GM12892 (cell line): Measurements from ENCODE around the gene IGSF21.

Experiments used
- DNase-seq: peaks from one replicate; pipeline ENCODE4 v3.0.0; 2011; ENCODE audit not compliant: insufficient read length
- FAIRE-seq: peaks from 2 replicates; lab custom pipeline; 2011; peaks lifted over from hg19 to GRCh38; lab: Jason Lieb, UNC
- POLR2A ChIP-seq: IDR thresholded peaks from 2 replicates; pipeline ENCODE4 v1.6.1; 2011; ENCODE audit warnings: low read depth, low read length, control low read depth
- POLR2AphosphoS5 ChIP-seq: IDR thresholded peaks from 2 replicates; pipeline ENCODE4 v1.6.1; 2011; ENCODE audit warnings: low read depth, low read length, control low read depth
- TAF1 ChIP-seq: IDR thresholded peaks from 2 replicates; pipeline ENCODE4 v1.6.1; 2011; ENCODE audit warnings: low read depth, mild to moderate bottlenecking, control low read depth, low read length, borderline replicate concordance

The IGSF21 gene

DNA sequence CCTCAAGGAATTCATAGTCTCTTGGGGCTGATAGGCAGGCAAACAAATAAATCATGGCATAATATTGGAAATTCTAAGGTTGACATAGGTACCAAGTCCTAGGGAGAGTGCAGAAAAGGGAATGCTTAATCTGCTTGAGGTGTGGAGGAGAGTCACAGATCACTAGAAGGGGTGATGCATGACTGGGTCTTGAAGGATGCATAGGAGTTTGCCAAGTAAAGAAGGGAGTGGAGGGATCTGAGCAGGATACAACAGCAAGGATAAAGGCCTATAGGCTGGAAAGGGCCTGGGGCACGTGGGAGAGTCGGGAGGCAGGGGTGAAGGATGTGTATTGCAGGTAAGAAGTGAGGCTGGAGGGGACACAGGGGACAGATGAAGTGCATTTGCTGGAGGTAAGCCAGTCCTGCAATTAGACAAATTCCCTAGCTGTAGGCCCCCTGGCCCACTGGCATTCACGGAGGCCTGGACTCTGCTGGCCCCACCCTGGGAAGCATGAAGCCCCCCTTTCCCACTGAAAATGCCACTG, 15.9 kb downstream of the IGSF21 start:
- FAIRE-seq = no peak
- TF ChIP-seq POLR2A (no peak), POLR2AphosphoS5 (no peak), TAF1 (no peak)
- DNase-seq = no peak

- FAIRE-seq (no peak), DNase-seq (no peak)
- TF ChIP-seq TAF1 (no peak), POLR2A (no peak), POLR2AphosphoS5 (no peak)
Observed at GRCh38 chr1:18124977-18125376, 17.4 kb downstream of the IGSF21 start.

DNA sequence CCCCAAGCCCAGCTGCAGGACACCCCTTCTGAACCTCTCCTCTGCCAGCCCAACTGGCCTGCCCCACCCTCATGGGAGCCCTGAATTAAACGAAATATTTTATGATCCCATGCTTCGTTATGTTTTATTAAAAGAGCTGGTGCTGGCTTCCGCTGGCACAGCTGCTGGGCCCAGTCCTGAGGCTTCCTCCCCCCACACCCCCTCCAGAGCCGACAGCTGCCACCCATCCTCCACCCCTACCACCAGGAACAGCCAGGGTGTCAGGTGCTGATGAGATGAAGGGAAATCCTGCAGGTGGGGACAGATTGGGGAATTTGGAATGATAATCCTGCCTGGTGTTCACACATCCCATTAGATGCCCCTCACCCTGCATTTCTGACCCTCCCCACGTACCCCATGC, 19.0 kb downstream of the IGSF21 start:
- TF ChIP-seq TAF1 (no peak), POLR2AphosphoS5 (no peak), POLR2A (no peak)
- DNase-seq = no peak
- FAIRE-seq = no peak

GRCh38 chr1:18128298-18128697, 20.7 kb downstream of the IGSF21 start:
- TF ChIP-seq TAF1 = no peak
- TF ChIP-seq POLR2A = no peak
- no peak for TF ChIP-seq POLR2AphosphoS5
- FAIRE-seq = no peak
- no peak for DNase-seq

DNA sequence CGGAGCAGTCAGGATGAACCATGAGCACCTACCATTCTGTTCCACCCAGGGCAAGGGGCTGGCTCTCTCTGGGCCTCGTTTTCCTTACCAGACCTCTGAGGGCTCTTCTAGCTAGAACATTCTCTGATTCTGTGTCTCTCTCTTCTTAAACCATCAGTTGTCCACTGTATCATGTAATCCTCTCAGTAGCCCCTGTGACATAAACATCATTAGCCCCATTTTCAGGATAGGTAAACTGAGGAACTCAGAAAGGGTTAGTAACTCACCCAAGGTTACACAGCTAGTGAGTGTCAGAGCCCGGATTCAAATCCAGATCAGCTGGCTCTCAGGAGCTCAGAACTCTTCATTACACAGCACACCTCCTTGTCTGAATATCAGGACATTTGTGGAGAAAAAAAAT, 22.8 kb downstream of the IGSF21 start:
- DNase-seq (no peak), FAIRE-seq (no peak)
- TF ChIP-seq TAF1 (no peak), POLR2AphosphoS5 (no peak), POLR2A (no peak)

DNA sequence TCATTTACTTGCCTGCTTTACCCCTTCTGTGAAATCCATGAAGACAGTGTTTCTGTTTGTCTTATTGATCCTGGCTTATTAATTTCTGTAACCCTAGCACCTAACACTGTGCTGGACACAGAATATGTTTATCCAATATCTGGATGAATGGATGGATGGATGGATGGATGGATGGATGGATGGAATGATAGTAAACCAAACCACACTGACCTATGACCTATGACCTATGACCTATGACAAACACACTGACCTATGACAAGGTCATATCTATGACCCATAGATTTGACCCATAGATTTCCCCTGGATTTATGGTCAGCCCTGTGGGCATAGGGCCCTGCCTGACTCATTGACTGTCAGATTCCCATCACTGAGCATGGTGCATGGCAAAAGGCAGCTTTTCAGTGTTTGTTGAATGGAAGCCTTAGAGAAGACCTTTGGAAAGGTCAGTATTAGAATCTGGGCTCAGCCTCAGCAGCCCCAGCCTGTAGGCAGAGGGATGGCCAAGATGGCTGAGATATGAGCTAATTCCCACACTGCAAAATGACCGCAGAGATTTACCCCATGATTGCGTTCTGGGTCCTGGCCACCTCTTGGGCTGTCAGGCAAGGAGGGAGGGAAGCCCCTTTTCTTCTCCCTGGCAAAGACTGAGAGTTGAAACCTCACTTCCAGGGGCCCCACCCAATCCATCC, 24.6 kb downstream of the IGSF21 start:
- no peak for DNase-seq
- TF ChIP-seq POLR2A = no peak
- no peak for TF ChIP-seq TAF1
- TF ChIP-seq POLR2AphosphoS5 = no peak
- FAIRE-seq = no peak

DNA sequence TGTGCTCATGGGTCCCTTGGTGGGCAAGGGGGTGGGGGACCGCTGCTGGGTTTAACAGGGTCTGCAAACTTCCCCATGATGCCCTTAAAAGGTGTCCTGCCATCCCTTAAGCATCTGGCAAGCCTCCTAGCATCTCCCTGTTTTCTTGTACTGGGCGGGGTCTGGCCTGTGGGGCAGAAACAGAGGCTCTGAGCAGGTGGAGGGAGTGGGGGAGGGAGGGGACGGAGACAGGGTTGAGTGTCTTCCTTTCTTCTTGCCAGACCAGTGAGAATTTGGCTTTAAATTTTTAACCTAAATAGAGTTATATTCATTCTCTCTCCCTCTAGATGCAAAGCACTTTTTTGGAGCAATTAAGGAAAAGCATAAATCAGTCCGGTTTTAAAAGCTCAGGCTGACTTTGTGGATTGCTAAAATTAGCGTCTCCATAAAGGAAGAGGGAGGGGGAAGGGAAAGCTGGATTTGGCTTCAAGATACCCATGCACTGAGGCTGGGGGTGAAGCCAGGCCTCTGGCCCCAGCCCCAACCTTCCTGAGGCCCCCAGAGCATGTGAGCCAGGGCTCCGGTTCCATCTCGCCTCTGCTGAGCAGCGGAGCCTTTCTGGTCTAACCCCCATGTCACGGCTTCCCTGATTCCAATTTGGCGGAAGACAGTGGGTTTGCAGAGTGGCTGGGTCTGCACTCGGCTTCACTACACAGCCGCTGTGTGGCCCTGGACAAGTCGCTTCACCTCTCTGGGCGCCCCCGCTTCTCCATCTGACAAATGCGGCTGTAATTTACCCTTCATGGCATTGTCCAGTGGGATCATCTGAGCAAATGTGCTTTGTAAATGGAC, 25.3 kb downstream of the IGSF21 start:
- DNase-seq (no peak), FAIRE-seq (no peak)
- TF ChIP-seq POLR2AphosphoS5 = no peak
- TF ChIP-seq POLR2A = no peak
- TF ChIP-seq TAF1 = no peak

DNA sequence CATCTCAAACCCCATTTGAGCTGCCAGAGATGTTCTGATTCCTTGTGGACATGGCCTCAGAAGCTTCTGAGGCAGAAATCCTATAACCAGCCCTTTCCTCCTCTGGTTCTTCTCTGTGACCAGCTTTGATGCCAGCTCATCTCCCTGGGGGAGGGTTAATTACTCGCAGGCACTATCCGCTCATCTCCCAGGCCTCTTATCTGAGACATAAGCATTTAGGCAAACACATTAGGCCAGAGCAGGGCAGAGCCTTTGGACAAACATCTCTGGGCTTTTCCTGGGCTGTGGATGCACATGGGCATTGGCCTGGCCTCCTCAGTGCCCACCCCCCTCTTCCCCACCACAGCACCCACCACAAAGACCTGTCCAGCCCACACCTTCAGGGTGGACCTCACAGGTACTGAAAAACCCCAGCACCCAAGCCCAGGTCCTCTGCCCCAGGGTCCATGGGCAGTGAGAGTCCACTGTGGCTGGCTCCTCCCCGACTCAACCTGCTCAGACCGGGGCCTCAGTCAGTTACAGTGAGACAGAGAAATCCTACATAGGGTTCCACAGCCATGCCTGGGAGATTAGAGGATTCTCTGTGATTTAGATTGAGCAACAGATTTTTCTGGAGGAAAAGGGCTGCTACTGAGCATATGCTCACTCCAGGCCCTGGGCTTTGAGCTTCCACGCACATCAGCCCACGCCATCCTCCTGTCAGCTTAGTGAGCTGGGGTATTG, 26.9 kb downstream of the IGSF21 start:
- TF ChIP-seq TAF1 (no peak), POLR2A (no peak), POLR2AphosphoS5 (no peak)
- no peak for FAIRE-seq
- no peak for DNase-seq

- TF ChIP-seq POLR2AphosphoS5 (no peak), TAF1 (no peak), POLR2A (no peak)
- no peak for DNase-seq
- FAIRE-seq = no peak
Observed at GRCh38 chr1:18137759-18138345, 30.3 kb downstream of the IGSF21 start.

GRCh38 chr1:18139198-18139981, 31.8 kb downstream of the IGSF21 start:
- FAIRE-seq (no peak), DNase-seq (no peak)
- TF ChIP-seq POLR2A (no peak), TAF1 (no peak), POLR2AphosphoS5 (no peak)

GRCh38 chr1:18140411-18140810, 32.8 kb downstream of the IGSF21 start:
- no peak for DNase-seq
- no peak for FAIRE-seq
- TF ChIP-seq POLR2AphosphoS5 (no peak), POLR2A (no peak), TAF1 (no peak)
